Epidermal melanocyte (primary cell): ENCODE results near the gene RHOJ.
"Not testable (repeated sequence)": the region's sequence is repeated elsewhere in the genome, so short reads cannot be mapped to it uniquely, and the experiment has no call there.

Experiments
- DNase-seq: peaks from one replicate; pipeline ENCODE4 v3.0.0; 2011; ENCODE audit warnings: low spot score; ENCODE audit not compliant: insufficient read length

Gene RHOJ

GRCh38 chr14:63266106-63266505 lies 61.9 kb downstream of the RHOJ start:
- no peak for DNase-seq

GRCh38 chr14:63267171-63267570 lies 62.9 kb downstream of the RHOJ start:
- no peak for DNase-seq

- no peak for DNase-seq
These were observed 64.5 kb downstream of the RHOJ start for GRCh38 chr14:63268771-63269170.

GRCh38 chr14:63269561-63270225 lies 65.5 kb downstream of the RHOJ start:
- no peak for DNase-seq

GRCh38 chr14:63273129-63273528 lies 68.9 kb downstream of the RHOJ start:
- DNase-seq, result no peak

- no peak for DNase-seq
These were observed 69.7 kb downstream of the RHOJ start for GRCh38 chr14:63273717-63274655.

- DNase-seq, result no peak
These were observed 71.4 kb downstream of the RHOJ start for GRCh38 chr14:63275611-63276010.

- no peak for DNase-seq
These were observed 71.8 kb downstream of the RHOJ start for GRCh38 chr14:63276016-63276415.

GRCh38 chr14:63276492-63277342 lies 72.5 kb downstream of the RHOJ start:
- DNase-seq, result peak; percentile 53

GRCh38 chr14:63277591-63278183 lies 73.4 kb downstream of the RHOJ start:
- no peak for DNase-seq

GRCh38 chr14:63279933-63280332 lies 75.7 kb downstream of the RHOJ start:
- DNase-seq, result not testable (repeated sequence)

GRCh38 chr14:63282997-63283883 lies 79.0 kb downstream of the RHOJ start:
- DNase-seq, result no peak

GRCh38 chr14:63283884-63284248 lies 79.6 kb downstream of the RHOJ start:
- DNase-seq, result no peak

- DNase-seq, result no peak
These were observed 81.8 kb downstream of the RHOJ start for GRCh38 chr14:63286071-63286470.

GRCh38 chr14:63287666-63288483 lies 83.6 kb downstream of the RHOJ start:
- no peak for DNase-seq

- no peak for DNase-seq
These were observed 84.6 kb downstream of the RHOJ start for GRCh38 chr14:63288853-63289252.

GRCh38 chr14:63290741-63291430 lies 86.6 kb downstream of the RHOJ start:
- no peak for DNase-seq

GRCh38 chr14:63292805-63293204 lies 88.6 kb downstream of the RHOJ start:
- no peak for DNase-seq

- no peak for DNase-seq
These were observed 91.0 kb downstream of the RHOJ start for GRCh38 chr14:63295231-63295685.
